Thyroid gland (tissue), 4 donors: ENCODE results near the gene SORCS2. TPM values are rescaled to one million over a fixed set of nuclear protein-coding genes. Genes with fewer than 3 reads are reported as not detected.

ENCODE experiments used
- DNase-seq, 2 donors: peaks; one replicate each; pipeline ENCODE4 v3.0.0-alpha.2; 2019
- H3K27ac ChIP-seq, 3 donors: fragments of 200-600 bp; sonication (generic); 1 replicate in 2 of 3; 2 replicates in 1 of 3; pipeline ENCODE4 v1.5.1; 2016 to 2019; ENCODE audit warnings: mild to moderate bottlenecking in 1 of 3, moderate library complexity in 1 of 3
- H3K27me3 ChIP-seq: fragments of 200-600 bp; sonication (generic); one replicate; pipeline ENCODE4 v1.5.1; 2019
- H3K36me3 ChIP-seq, 2 donors: fragments of 200-600 bp; sonication (generic); one replicate each; pipeline ENCODE4 v1.5.1; 2016 to 2019
- H3K4me1 ChIP-seq, 2 donors: fragments of 200-600 bp; sonication (generic); one replicate each; pipeline ENCODE4 v1.5.1; 2017 to 2019
- H3K4me3 ChIP-seq, 3 donors: fragments of 200-600 bp; sonication (generic); replicated peaks in 1 of 3; 1 replicate in 2 of 3; 2 replicates in 1 of 3; pipeline ENCODE4 v1.5.1; 2016; ENCODE audit warnings: mild to moderate bottlenecking in 1 of 3
- H3K9me3 ChIP-seq: fragments of 200-600 bp; sonication (generic); one replicate; pipeline ENCODE4 v1.5.1; 2017
- POLR2A ChIP-seq, 2 donors: fragments of 450-650 bp; IDR thresholded peaks; one replicate each; pipeline ENCODE4 v1.6.1; 2017; ENCODE audit warnings: antibody characterized with exemption in 2 of 2, mild to moderate bottlenecking in 2 of 2, moderate library complexity in 1 of 2
- WGBS, 2 donors: methylation state at CpG; one replicate each; pipeline ENCODE4 v1.1.5; 2017; 5-methylcytosine and 5-hydroxymethylcytosine counted together
- intact Hi-C: fragments of 100-400 bp; cut with DNase I; formaldehyde crosslinking; loops from one replicate; pipeline ENCODE4 v1.15.1; 2023
- total RNA-seq, 4 donors: library from RNA; depleted of rRNA; stranded (reverse); fragments of >200 nt; gene quantifications; one replicate each; pipeline ENCODE4 v1.2.3, GENCODE V29; 2016
- TF ChIP-seq, protein P1 (sequence below), 6 experiments: fragments of 200-600 bp in 3 of 6; fragments of 450-650 bp in 3 of 6; sonication (generic) in 3 of 6; IDR thresholded peaks; one replicate each; pipeline ENCODE4 v1.5.1; 2016 to 2019; ENCODE audit warnings: antibody characterized with exemption in 6 of 6, mild to moderate bottlenecking in 2 of 6, inconsistent platforms in 1 of 6, moderate library complexity in 1 of 6

SORCS2 gene
- total RNA-seq, 4 donors from 2014 or later = 1.7 to 13.6 (median 3.6) TPM

DNA sequence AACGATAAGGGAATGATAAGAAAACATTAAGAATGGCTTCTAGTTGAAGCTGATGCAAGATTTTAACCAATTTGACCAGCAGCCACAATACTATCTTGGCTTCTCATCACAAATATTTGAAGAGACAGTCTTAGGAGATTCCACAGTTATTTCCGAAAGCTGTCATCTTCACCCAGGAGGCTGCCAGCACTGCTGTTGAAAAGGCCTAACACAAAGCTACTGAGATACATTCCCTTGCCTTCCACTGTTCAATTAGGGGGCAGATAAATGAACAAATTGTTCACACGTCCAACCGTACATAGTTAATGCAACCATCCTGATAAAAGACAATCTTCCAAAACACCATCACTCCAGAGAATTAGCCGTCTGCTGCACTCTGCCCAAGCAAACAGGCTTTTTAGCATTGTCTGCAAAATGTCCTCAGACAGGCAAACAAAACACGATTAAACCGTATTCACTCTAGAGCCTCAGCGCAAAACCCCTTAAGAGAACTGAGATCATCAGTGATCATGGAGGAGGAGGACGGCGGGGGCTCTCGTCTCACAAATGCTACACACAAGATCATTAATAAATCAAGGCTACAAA, 432.1 kb downstream of the SORCS2 start:
- WGBS, 2 donors = 68 to 71% methylated on average over 11 of the region's 11 CpGs
- Histone ChIP-seq H3K4me1 (no peaks in the 10 kb centered on the region), H3K27me3 (no peaks in the 10 kb centered on the region), H3K4me3 (no peak overlapping the region), H3K27ac (no peak overlapping the region), H3K9me3 (no peaks in the 10 kb centered on the region), H3K36me3 (no peaks in the 10 kb centered on the region)
- intact Hi-C loops = no loop called here
- no peak for DNase-seq
- TF ChIP-seq, protein P1, sequence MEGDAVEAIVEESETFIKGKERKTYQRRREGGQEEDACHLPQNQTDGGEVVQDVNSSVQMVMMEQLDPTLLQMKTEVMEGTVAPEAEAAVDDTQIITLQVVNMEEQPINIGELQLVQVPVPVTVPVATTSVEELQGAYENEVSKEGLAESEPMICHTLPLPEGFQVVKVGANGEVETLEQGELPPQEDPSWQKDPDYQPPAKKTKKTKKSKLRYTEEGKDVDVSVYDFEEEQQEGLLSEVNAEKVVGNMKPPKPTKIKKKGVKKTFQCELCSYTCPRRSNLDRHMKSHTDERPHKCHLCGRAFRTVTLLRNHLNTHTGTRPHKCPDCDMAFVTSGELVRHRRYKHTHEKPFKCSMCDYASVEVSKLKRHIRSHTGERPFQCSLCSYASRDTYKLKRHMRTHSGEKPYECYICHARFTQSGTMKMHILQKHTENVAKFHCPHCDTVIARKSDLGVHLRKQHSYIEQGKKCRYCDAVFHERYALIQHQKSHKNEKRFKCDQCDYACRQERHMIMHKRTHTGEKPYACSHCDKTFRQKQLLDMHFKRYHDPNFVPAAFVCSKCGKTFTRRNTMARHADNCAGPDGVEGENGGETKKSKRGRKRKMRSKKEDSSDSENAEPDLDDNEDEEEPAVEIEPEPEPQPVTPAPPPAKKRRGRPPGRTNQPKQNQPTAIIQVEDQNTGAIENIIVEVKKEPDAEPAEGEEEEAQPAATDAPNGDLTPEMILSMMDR (IDR thresholded peaks at IDR 0.05) = no peak
- no peak for TF ChIP-seq POLR2A (IDR thresholded peaks at IDR 0.05)

DNA sequence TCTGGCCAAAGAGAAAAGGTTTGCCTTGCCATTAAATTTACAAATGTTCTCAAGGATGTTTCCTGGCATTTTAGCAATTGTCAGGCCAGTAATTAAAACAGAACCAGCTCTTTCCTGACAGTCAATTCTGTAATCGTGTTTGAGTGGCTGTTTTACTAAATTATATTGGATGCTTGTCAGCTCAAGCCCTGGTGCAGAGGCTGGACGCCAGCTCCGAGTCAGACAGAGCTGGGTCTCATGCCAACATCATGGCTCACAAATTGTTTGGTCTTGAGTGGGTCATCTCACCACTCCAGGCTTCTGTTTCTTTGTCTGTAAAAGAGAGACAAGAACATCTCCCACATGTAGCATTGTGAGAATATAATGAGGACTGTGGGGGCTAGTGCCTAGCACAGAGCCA, 432.7 kb downstream of the SORCS2 start:
- Histone ChIP-seq H3K27ac (no peak overlapping the region), H3K4me3 (no peak overlapping the region), H3K36me3 (no peaks in the 10 kb centered on the region), H3K4me1 (no peaks in the 10 kb centered on the region), H3K27me3 (no peaks in the 10 kb centered on the region), H3K9me3 (no peaks in the 10 kb centered on the region)
- WGBS, 2 donors = 26 to 35% methylated on average over 3 of the region's 3 CpGs
- intact Hi-C loops = no loop called here
- DNase-seq = no peak
- TF ChIP-seq, protein P1 (IDR thresholded peaks at IDR 0.05) = no peak
- no peak for TF ChIP-seq POLR2A (IDR thresholded peaks at IDR 0.05)

DNA sequence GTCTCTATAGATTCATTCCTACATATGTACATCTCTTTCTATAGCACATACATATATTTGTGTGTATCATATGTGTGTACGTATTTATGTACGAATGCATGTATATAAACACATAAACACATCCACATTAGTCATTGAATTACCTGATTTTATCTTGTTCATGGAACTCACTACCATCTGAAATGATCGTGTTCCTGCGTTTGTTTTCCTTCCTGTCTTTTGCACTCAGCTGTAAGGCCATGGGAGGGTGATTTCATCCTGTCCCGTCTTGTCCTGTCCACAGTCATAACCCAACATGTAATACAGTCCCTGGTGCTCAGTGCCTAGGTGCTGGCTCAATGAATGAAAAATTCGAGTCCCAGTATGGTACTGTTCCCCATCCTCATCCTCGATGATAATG, 434.2 kb downstream of the SORCS2 start:
- Histone ChIP-seq H3K27me3 (no peaks in the 10 kb centered on the region), H3K9me3 (no peaks in the 10 kb centered on the region), H3K36me3 (no peaks in the 10 kb centered on the region), H3K27ac (no peak overlapping the region), H3K4me1 (no peaks in the 10 kb centered on the region), H3K4me3 (no peak overlapping the region)
- no peak for DNase-seq
- intact Hi-C loops = no loop called here
- 77 to 85% methylated on average over 7 of the region's 7 CpGs for WGBS, 2 donors
- TF ChIP-seq POLR2A (IDR thresholded peaks at IDR 0.05) = no peak
- TF ChIP-seq, protein P1 (IDR thresholded peaks at IDR 0.05) = no peak

DNA sequence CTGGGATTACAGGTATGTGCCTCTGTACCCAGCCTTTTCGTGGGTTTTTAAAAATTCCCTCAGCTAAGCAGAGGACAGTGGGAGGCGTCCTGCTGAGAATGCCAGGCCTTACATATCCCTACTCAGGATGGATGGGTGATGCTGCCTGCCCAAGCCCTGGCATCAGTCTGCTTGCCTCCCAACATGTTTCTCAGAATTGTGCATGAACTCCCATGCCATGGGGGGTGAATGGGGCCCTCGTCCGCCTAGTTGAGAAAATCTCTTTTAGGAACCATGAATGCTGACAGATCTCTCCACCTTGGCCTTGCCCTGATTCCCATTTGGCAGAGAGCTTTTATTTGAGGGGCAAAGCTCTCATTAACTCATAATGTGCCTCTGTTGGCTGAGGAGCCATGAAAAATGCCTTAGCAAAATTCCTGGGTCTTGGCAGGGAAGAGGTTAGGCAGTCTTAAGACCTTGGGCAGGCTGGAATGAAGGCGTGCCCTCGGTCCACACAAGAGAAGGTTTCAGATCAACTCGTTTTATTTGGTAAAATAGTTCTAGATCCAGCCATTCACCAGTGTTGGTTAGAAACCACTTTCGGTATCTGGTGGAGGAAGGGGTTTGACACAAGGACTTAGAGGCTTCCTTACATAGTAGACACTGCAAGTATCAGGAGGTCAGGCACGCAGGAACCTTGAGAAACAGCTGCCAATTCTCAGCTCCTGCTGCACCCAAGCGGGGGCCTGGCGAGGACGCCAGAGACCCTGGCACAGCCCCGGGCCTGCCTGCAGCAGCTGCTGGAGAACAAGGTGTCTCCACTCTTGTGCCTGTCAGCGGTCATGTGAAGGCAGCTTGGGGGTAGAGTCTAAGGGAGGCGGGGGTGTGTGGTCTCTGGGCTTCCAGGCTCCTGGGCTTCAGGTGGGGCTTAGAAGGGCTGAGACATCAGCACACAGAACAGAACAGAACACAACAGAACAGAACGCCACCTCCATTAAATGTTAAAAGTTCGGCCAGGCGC, 435.2 kb downstream of the SORCS2 start:
- intact Hi-C loops = no loop called here
- Histone ChIP-seq H3K27me3 (no peaks in the 10 kb centered on the region), H3K4me3 (no peak overlapping the region), H3K9me3 (no peaks in the 10 kb centered on the region), H3K4me1 (no peaks in the 10 kb centered on the region), H3K36me3 (no peaks in the 10 kb centered on the region), H3K27ac (no peak overlapping the region)
- WGBS, 2 donors = 91 to 96% methylated on average over 17 to 18 of the region's 18 CpGs
- TF ChIP-seq POLR2A (IDR thresholded peaks at IDR 0.05) = no peak
- TF ChIP-seq, protein P1 (IDR thresholded peaks at IDR 0.05) = no peak
- DNase-seq = no peak

DNA sequence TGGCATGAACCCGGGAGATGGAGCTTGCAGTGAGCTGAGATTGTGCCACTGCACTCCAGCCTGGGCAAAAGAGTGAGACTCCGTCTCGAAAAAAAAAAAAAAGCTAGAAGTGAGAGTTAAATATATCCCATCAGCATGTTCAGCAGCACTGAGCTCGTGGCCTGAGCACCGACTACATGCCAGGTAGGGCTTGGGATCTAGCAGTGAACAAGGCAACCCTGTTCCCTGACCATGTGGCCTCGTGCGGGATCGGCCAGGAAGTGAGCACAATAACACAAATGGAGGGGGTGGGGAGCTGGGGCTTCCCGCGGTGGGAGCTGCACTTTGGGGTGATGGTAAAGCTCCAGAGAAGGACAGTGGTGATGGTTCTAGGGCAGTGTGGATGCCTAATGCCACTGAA, 436.1 kb downstream of the SORCS2 start:
- Histone ChIP-seq H3K4me1 (no peaks in the 10 kb centered on the region), H3K27me3 (no peaks in the 10 kb centered on the region), H3K9me3 (no peaks in the 10 kb centered on the region), H3K36me3 (no peaks in the 10 kb centered on the region), H3K27ac (no peak overlapping the region), H3K4me3 (no peak overlapping the region)
- intact Hi-C loops = no loop called here
- DNase-seq = no peak
- 76 to 77% methylated on average over 9 to 10 of the region's 10 CpGs for WGBS, 2 donors
- TF ChIP-seq, protein P1 (IDR thresholded peaks at IDR 0.05) = no peak
- TF ChIP-seq POLR2A (IDR thresholded peaks at IDR 0.05) = no peak
